ENCODE data around the gene S100A10.

Gene S100A10

GRCh38 chr1:152015766-152016165 lies 22.1 kb upstream of the S100A10 start:
- Histone ChIP-seq H3K27ac (no peak overlapping the region), H3K4me3 (no peak overlapping the region)

DNA sequence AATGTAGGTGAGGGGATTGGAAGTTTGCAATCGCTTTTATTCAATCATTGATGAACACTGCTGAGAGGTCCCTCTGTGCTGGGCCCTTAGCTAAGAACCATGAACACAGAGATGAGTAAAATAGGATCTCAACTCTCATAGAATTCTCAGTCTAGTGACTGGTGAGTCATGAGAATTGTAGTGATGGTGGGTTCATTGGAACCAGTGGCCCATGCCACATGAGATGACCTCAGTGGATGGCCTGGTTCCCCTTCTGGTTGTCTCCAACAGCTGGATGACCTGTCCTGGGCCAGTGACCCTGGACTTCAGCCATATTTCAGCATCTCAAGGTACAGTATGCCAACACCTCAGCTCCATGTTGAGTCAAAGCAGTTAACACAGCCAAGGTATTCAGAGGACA lies 21.3 kb upstream of the S100A10 start:
- no peak overlapping the region for H3K27ac ChIP-seq
- no peak overlapping the region for H3K4me3 ChIP-seq

- Histone ChIP-seq H3K4me3 (no peak overlapping the region), H3K27ac (no peak overlapping the region)
Observed at GRCh38 chr1:152013664-152014237, 20.1 kb upstream of the S100A10 start.

DNA sequence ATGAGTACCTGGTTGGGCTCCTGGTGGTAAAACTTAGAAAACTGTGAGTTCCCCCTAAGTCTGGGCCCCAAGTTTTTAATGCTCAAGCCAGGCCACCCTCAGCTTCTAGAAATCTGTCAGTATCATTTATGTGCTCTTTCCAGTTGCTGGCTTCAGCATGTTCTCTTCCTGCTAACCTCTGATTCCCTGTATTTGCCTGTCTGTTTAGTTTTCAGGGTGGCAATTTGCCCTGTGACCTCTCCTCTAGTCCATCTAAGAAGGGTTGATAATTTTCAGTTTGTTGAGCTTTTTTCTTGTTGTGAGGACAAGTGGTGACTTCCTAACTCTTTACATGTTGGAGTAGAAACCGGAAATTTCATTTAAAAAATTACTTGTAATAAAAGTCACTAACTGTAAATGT lies 16.0 kb upstream of the S100A10 start:
- Histone ChIP-seq H3K27ac (no peak overlapping the region), H3K4me3 (no peak overlapping the region)

DNA sequence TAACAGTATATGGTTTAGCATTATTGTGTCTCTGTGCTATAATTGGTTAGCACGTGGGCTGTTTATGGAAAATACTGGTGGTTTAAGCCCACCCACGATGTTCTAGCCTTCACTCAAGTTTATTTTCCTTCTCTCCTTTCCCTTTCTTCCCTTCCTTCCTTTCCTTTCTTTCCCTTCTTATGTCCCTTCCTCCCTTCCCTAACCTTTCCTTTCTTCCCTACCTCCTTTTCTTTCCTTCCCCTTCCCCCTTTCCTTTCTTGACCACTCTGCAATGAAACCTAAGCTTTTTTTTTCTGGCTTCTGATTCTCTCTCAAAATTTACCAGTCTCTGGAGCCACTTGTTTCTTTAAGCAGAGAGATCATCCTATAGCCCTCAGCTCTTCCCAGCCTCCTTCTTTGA lies 13.4 kb upstream of the S100A10 start:
- no peak overlapping the region for H3K27ac ChIP-seq
- H3K4me3 ChIP-seq: no peak overlapping the region

GRCh38 chr1:152005360-152005912 lies 11.8 kb upstream of the S100A10 start:
- Histone ChIP-seq H3K27ac (no peak overlapping the region), H3K4me3 (no peak overlapping the region)

GRCh38 chr1:152003846-152004442 lies 10.3 kb upstream of the S100A10 start:
- Histone ChIP-seq H3K4me3 (no peak overlapping the region), H3K27ac (no peak overlapping the region)

GRCh38 chr1:152002960-152003359 lies 9.3 kb upstream of the S100A10 start:
- Histone ChIP-seq H3K27ac (peak overlapping the region in 5 of 21 experiments; percentile 63 to 83 (median 79)), H3K4me3 (no peak overlapping the region)

DNA sequence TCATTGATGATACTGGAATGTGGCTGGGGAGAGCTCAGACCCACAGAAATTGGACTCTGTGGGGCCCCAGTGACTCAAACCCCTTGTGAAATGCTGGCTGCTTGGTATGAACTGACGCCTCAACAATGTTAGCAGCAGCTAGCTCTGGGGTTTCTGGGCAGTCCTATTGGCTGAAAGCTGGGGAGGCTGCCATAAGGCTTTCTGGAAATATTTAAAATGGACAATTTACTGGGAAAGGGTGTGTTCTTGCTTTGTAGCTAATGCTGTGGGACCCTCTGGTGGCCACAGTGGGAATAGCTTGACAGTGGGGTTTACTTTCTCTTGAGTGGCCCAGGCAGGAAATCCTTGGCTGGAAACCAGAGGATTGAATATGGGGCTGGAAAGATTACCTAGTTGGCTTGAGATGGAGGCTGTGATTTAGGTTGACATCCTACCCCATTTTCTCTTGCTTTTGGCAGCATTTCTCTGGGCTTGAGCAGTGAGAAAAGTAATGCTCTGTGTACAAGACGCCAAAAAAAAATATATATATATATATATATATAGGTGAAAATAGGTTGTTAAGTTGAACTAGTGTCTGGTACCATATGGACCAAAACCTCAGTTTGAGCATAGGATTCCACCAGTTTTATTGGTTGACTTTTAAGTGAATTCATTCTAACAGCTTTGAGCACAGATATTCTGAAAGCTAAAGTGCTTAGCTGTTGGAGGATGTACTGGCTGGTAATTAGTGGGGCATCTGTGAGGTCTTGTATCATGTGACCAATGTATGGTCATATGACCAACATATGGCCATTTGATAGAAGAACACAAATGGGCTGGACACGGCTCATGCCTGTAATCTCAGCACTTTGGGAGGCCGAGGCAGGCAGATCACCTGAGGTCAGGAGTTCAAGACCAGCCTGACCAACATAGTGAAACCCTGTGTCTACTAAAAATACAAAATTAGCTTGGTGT lies 8.2 kb upstream of the S100A10 start:
- Histone ChIP-seq H3K4me3 (no peak overlapping the region), H3K27ac (peak overlapping the region in 20 of 21 experiments; percentile 23 to 83 (median 66))

- no peak overlapping the region for H3K4me3 ChIP-seq
- peak overlapping the region in 20 of 21 experiments; percentile 23 to 83 (median 66) for H3K27ac ChIP-seq
Observed at GRCh38 chr1:152000964-152001630, 7.4 kb upstream of the S100A10 start.

DNA sequence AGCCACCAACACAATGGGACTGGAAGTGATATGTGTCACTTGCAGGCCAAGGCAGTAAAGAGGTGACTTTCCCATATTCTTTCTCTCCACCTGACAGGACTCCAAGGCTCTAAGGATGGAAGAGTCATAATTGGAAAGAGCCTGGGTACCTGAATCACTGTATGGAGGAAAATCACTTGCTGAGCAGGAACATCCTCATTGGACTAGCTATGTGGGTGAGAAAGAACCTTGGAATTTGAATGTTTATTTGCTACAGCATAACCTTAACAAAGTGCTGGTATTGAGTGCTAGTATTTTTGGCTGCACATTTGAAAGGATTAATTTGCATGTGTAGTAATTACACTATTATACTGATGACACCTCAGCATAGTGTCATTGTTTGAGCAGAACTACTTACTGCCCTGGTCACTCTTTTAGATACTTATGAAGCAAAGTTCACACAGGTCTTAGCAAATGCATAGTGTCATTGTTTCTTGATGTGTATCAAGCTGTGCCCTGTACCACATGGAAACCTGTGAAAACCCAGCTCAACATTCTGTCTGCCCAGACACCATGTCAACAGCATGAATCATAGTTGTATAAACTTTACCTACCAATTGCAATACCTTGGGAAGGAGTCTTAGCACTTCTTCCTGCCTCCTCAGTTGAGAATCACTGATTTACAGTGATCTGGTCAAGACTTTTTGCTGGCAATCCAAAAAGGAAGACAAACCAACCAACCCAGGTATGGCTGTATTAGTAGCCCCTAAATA lies 5.1 kb upstream of the S100A10 start:
- Histone ChIP-seq H3K27ac (peak overlapping the region in 5 of 21 experiments; percentile 2 to 70 (median 22)), H3K4me3 (no peak overlapping the region)

DNA sequence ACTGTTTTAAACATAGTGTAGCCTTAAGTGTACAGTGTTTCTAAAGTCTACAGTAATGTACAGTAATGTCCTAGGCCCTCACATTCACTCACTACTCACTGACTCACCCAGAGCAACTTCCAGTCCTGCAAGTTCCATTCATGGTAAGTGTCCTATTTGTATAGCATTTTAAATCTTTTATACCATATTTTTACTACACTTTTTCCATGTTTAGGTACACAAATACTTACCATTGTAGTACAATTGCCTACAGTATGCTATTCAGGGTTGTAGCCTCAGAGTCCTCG lies 3.6 kb upstream of the S100A10 start:
- no peak overlapping the region for H3K4me3 ChIP-seq
- no peak overlapping the region for H3K27ac ChIP-seq

GRCh38 chr1:151995774-151996173 lies 2.1 kb upstream of the S100A10 start:
- Histone ChIP-seq H3K4me3 (no peak overlapping the region), H3K27ac (peak overlapping the region in 8 of 21 experiments; percentile 26 to 100 (median 98))

- no peak overlapping the region for H3K4me3 ChIP-seq
- peak overlapping the region in 16 of 21 experiments; percentile 4 to 100 (median 99) for H3K27ac ChIP-seq
Observed at GRCh38 chr1:151994956-151995355, 1.3 kb upstream of the S100A10 start.

- Histone ChIP-seq H3K27ac (peak overlapping the region; percentile 77 to 100 (median 99)), H3K4me3 (peak overlapping the region; percentile 52 to 90 (median 79))
Observed at GRCh38 chr1:151993084-151993733, 450 bp downstream of the S100A10 start.

GRCh38 chr1:151992303-151993083 lies 1.2 kb downstream of the S100A10 start:
- Histone ChIP-seq H3K27ac (peak overlapping the region; percentile 77 to 100 (median 99)), H3K4me3 (peak overlapping the region; percentile 52 to 90 (median 79))

DNA sequence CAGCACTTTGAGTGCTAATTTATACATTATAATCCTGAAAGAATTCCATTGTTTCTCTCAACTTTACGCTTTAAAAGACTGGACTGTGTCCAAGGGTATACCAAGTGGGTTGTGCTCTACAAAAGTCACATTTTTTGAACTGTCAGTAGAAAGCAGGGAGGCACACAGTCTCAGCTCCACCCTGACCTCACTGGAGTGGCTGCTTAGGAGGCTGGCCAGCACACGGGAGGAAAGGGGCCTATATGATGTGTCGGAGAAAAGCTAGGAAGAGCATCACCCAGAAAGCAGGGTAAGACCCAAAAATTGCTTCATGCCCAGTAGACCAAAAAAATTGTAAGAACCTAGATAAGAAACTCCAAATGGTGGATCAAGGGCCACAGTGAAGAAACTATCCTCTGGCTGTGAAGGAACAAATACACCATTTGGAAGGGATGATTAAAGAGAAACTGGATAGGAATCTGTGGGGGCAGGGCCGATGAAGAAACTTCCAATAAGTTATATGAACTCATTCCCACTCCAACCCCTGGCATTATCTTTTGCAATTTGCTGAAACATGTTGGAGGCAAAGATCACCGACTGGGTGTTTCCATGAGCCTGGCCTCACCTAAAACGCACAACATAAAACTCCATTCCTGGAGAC lies 1.9 kb downstream of the S100A10 start:
- Histone ChIP-seq H3K4me3 (peak overlapping the region; percentile 52 to 90 (median 79)), H3K27ac (peak overlapping the region; percentile 34 to 100 (median 99))
